GM18508 (cell line): ENCODE results near the gene PAK5.
A peak's percentile ranks its signal among the peaks of the same experiment; 100 is the strongest.

Source experiments
- ATAC-seq: cut with Tn5 transposase; IDR thresholded peaks from one replicate; pipeline ENCODE4 v1.9.1; 2021; ENCODE audit warnings: moderate number of reproducible peaks; ENCODE audit not compliant: insufficient read depth, unreplicated experiment

The PAK5 gene

DNA sequence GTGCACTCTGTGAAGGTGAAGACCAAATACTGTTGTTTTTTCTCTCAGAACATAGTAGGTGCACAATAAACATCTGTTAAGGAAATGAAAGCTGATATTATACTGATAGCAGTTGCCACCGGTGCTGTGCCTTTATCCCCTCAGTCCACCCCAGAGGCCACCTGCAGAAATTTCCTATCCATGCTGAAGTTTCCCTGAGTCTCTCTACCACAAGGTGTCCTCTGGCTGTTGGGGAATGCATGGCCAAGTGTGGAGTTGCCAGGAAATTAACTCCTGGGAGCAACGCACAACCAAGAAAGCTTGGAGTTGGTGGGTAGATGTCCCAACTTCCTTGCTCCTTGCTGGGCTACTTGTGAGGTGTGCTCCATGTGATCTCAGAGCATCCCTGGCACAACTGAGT is 210.3 kb downstream of the PAK5 start:
- ATAC-seq, result no peak

DNA sequence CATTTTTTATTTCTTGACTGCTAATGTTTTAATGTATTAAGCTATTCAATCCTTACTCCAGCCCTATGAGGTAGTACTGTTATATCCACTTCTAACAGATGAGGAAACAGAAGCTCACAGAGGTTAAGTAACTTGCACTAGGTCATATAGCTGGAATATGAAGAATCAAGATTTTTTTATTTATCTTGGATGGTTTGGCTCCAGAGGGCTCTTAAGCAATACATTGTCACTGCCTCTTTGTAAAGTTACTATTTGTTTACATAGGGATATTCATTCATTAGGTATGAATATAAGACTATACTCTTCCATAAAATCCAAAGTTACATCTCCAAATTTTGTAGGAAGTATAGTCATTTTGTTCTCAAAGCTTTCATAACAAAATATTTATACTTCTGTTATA is 210.7 kb downstream of the PAK5 start:
- ATAC-seq, result no peak

DNA sequence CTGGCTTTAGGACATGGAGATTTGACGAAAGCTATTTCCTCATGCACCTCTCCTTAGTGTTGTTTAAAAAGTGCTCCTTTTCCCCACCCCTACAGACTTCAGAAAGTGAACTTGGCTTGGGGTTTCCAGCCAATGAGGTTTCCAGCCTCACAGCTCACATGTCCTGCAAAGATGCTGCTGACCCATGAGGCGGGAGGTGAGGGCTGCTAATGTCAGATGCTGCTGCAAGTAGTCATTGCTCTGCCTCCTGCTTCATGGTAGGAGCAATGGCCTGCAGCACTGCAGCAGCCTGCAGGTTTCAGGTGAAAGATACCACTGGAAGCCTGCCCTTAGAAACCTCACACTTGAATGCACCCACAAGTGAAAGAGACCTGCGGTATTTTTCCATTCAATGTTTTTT is 211.7 kb downstream of the PAK5 start:
- ATAC-seq, result no peak

DNA sequence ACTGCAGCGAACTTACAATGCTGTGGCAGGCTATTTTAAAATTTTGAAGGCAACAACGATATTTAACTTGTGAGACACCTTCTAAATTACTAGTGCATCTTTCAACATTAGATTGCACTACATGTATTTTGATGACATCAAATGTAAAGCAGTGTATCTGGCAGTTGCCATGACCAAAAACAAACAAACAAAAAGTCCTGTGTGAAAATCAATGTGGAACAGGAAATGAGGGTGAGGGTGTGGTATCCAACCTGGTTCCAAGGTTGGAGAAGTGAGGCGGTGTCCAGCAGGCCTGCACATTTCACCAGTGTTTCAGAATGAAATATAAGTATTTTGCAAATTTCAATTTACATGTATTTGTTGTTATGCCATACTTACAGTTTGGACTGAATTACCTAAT is 212.5 kb downstream of the PAK5 start:
- no peak for ATAC-seq

DNA sequence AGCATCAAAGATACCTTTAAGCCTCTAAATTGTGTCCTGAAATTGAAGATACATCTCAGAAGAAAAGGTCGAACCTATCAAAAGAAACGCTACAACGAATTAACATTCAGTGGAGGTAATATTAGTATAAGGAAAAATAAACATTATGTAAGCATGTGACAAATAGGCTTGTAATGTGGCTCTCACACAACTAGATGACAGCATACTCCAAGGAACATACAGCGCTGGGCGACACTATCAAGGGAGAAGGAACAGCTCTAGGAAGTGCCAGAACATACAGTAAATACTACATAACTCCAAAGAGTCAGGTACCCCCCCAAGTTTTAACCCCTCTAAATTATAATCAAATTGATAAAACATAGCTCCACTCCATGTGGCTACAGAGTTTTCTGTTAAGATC is 220.9 kb downstream of the PAK5 start:
- no peak for ATAC-seq

DNA sequence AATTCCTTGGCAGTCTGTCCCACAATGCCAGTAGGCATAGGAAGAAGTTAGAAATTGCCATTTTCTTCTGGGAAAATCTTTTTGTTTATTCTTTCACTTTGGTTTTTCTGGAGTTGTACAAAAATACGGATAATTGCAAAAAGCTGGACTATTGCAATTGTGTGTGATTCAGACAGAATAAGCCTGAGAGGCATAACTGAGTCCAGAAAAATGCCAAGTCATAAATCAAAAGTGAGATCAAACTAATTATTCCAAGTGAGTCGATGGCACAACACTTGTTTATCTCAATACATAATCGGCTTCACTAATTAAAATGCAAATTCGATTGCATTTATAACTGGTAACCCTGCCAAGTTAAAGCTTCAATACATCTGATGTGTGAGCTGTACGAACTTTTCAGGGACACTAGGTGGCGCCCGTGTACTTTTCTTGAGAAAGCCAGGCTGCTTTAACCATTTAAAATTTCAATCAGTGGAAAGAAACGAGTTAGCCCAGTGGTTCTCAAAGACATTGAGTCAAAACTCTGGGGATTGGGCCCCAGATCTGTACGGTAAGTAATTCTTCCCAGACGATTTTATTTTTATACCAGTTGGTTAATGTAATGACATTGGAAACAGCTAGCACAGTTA is 221.9 kb downstream of the PAK5 start:
- no peak for ATAC-seq

DNA sequence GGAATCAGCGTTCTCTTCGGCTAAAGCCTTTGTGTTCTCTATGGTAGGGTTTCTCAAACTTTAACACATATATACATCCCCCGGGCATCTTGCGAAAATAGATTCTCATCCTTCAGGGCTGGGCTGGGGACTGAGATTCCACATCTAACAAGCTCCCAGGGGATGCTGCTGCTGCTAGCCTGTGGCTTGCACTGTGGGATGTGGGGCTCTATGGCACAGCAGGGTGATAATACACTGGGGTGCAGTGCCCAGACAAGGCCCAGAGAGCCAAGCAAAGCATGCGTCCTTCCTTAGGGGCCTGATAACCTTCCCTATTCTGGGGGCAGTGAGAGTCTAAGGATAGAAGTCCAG is 222.4 kb downstream of the PAK5 start:
- no peak for ATAC-seq

DNA sequence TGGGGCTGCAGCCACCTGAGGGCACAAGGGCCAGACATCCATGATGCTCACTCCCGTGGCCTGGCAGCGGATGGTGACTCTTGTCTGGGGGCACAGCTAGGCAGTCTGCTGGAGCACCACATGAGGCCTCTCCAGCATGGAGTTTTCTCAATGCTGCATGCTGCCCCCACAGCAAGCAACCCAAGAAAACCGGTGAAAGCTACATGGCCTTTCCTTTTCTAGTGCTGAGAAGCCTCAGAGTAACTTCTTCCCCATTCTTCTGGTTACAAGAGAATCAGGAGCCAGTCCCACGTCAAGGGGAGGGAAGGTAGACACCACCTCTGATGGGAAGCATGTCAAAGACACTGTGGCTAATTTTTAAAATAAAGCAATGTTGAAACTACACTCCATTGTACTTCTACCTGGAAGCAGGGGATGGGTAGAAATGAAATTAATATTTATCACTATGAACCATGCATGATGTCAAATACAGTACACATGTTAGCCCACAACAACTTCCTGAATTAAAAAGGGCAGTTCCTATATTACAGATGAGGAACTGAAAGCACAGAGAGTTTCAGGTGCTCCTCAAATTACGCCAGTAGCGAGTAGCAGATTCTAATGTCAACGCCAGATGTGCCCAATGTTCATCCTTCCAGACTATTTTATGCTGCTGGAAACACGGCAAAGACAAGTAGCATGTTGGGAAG is 223.0 kb downstream of the PAK5 start:
- peak; percentile 98 for ATAC-seq

DNA sequence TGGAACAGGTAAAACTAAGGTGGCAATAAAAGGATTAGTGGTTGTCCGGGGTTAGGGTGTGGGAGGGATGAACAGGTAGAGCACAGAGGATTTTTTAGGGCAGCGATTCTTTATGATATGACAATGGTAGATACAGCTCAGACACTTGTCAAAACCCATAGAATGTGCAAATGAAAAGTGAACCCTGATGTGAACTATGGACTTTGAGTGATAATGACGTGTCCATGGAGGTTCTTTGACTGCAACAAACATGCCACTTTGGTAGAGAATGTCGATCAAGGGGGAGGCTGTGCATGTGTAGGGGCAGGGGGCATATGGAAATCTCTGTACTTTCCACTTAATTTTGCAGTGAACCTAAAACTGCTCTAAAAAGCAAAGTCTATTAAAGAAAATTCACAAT is 223.8 kb downstream of the PAK5 start:
- no peak for ATAC-seq

DNA sequence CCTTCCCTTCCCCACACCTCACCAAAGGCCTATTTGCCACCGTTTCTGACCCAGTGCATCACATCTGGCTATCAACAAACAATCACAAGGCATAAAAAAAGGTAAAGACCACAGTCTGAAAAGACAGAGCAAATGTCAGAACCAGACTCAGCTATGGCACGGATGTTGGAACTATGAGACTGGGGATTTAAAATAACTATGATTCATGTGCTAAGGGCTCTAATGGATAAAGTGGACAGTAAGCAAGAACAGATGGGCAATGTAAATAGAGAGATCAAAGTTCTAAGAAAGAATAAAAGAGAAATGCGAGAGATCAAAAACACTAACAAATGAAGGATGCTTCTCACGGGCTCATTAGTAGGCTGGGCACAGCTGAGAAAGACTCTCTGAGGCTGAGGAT is 225.0 kb downstream of the PAK5 start:
- no peak for ATAC-seq

DNA sequence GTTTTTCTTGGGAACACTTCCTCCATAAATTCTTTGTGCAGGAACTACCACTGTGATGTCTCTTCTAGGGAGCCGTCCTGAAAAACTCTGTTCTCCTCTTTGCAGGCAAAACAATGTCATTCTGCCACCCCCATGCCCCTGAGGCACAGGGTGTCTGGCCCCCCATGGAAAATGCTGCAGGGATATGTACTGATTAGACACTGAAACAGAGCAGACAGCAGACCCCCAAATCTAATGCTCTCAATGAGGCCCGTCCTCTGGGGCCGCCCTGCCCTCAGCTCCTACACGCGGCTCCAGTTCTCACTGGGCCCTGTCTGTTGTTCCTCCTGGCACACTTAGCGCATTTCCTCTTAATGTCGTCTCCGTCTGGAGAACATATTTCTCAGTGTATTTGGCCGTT is 227.0 kb downstream of the PAK5 start:
- ATAC-seq, result no peak

DNA sequence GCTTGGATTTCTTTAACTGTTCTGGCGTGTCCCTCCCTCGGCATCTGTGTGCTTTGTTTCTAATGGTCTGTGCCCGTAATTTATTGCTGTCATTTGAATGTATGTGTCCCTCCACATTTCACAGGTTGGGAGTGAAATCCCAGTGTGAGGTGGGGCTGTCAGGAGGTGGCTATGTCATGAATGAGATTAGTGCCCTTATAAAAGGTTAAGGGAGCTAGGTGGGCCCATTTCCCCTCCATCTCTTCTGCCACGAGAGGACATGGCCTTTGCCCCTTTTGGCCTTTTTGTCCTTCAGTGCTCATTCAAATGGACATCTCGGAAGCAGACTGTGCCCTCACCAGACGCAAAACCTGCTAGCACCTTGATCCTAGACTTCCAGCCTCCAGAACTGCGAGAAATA is 228.2 kb downstream of the PAK5 start:
- ATAC-seq, result no peak

DNA sequence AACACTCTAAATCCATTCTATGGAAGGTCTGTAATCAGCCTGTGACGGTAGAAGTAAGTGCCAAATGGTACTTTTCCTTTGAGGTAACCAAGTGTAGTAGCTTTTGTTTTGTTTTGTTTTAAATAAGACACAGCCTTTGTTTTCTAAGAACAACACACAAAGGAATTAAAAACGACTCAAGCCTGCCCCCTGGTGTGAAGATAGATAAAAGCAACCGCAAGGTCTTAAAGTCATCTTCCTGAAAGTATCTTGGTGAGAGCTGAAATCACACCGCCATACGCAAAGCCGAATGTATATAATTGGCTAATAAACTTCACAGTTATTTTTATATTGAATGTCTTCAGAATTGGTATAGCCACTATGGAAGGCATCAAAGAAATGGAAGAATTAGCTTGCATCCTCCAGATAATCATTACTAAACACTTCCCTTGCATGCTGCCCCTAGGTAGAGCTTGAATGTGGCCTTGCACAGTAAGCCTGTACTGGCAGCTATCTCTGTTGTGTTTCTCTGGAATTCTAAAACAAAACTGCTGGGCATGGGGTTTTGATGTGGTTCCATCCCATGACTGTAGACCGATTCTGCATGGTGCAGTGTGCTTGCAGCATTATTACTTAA is 228.9 kb downstream of the PAK5 start:
- no peak for ATAC-seq

DNA sequence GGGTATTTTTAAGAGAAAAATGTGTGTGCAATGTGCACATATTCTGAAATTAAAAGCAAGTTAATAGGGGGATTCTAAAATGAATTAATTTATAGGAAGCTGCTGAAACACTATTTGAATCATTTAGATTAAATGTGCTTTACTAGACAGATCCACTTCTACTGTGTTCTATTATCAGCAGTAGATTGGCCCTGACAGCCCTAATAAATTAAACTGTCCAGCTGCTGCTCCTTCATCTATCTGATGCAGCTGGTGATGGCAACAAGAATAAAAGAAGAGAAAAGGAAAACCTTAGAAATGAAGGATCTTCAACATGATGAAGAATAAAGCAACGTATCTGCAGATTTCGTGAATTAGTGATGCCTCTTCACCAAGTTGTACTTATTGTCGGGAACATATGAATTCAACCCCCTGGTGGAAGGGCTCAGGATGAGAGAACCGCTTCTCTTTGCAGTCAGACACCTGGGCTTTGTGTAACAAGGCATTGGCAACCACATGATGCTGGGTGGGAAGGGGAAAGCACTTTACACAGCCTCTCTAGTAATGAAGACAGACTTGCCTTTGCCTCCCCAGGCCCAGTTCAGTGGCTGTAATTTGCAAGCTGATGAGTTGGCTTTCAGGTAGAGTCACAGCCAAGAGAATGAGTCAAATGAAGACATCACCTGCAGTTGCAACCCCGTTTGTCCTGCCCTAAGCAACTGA is 230.1 kb downstream of the PAK5 start:
- no peak for ATAC-seq

DNA sequence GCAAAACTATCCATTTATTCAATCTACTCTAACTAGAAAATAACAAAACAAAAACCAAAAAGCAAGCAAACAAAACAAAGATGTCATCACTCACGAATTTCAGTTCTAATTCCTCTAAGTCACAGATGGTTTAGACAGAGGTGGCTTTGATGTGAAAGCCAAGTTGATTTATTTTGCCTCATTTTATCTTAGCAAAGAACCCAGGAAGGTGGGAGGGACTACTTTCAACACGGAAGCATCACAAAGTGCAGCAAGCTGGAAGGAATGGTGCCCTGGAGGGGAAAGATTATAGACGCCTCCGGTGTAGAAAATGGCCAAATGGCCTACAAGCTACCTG is 236.1 kb downstream of the PAK5 start:
- no peak for ATAC-seq

DNA sequence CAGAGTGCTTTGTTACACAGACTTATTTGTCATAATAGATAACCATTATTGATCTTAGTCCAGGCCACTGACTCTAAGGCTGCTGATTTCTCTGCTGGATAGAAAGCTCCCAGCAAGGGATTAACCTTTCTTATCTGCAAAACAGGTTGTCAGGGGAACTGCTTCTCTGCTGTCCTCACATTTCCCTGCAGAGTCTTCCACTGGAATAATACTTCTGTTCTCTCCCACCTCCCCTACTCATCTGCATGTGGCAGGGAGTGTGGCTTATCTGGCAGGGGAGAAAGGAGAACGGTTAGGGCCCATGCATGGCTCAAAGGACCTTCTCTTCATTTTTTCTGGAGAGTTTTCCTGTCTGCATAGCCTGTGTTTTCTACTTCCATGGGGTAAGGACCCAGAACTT is 238.3 kb downstream of the PAK5 start:
- no peak for ATAC-seq

DNA sequence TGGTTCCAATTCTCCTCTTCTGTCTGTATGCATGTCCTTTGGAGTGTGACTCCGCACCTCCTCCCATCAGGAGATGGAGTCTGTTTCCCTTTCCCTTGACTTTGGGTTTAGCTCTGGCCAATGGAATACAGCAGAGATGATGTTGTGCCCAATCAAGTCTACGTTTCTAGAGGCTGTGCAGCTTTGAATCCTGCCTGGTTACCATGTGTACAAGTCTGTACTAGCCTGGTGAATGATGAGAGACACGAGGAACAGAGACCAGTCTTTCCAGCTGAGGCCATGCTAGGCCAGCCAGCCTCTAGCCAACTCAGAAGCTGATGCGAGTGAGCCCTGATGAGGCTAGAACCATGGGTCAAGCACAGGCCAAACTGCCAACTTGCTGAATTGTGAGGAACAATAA is 241.3 kb downstream of the PAK5 start:
- no peak for ATAC-seq

DNA sequence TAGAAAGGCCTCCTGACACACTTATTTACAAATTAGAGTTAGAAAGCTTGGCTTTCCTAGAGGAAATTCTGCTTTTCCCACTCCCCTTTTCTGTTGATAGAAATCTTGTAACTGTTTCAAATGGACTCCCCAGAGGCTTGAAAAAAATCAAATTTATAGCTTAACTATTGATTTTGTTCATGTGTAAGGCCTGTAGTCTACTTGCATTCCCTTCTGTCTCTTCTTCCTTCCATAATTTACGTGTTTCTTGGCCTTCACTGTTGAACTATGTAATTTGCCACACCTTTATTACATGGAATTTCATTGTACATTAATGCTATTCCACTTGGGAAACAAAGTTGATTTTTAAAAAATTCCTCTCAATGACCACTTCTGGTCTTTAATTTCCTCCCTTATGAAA is 243.1 kb downstream of the PAK5 start:
- no peak for ATAC-seq

DNA sequence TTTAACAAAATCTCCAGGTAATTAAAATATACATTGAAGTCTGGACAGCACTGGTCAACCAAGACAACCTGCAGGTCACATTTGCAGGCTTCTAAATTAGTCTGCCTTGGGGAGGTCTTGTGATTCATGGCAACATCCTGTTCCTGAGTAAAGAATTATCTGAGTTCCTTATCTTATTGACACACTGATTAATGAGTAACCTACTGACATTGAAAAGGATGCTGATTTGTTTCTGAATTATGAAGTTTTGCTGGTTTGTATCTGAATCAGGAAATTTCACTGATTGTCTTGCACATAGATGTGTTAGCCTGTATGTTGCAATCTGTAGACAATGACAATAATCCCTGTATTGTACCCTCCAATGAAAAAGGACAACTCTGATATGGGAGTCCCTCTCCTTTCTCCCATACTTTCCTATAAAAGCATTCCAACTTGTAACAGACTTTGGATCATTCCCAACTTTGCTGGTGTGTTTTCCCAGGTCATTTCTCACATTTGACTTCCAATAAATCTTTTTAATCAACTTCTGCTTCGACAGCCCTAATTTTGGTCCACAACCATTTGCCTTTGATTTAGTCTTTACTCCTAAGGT is 244.5 kb downstream of the PAK5 start:
- no peak for ATAC-seq

DNA sequence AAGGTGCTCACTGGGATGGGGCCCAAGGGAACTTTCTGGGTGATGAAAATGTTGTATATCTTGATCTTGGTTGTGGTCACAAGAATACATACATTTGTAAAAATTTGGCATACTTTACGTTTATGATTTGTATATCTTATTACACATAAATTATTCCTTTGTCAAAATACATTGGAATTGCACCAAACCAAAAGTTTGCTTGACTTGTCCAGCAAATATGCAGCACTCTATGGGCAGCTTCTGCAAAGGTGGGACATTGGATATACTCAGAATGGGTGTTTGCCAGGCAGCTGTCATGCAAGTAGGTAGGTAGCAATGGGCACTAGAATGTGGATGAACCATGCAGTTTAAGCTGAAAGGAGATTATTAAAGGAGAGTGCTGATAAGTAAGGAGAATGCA is 246.5 kb downstream of the PAK5 start:
- ATAC-seq, result no peak

DNA sequence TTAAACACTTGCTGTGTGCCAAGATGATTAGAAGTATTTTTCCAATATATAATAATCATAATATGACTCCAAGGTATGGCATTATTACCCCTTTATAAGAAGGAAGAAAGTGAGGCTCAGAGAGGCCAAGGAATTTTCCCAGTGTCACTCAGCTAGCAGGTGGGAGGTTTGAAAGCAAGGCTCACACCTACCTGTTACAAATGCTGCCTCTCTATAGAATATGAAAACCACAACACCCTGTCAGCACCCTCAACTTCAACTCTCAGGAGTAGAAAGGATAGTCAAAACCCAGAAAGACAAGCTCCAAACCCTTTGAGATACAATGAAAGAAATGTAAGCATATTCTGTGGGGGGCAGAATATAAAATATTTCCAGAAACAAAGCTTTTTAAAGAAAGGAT is 247.8 kb downstream of the PAK5 start:
- ATAC-seq, result no peak
